NB4 (cell line): ENCODE measurements around the gene RSKR.

Experiments
- CTCF ChIP-seq: IDR thresholded peaks from one replicate; pipeline ENCODE4 v1.5.1; 2012; ENCODE audit warnings: low read depth, low read length
- MAX ChIP-seq: IDR thresholded peaks from 2 replicates; pipeline ENCODE4 v1.6.1; 2011; ENCODE audit warnings: low read depth, low read length
- POLR2A ChIP-seq: IDR thresholded peaks from 2 replicates; pipeline ENCODE4 v1.6.1; 2011; ENCODE audit warnings: mild to moderate bottlenecking; ENCODE audit not compliant: insufficient read length; ENCODE audit errors: extremely low read depth

GRCh38 chr17:28635506-28635905 lies 21.5 kb upstream of the RSKR start:
- TF ChIP-seq CTCF (no peak), POLR2A (no peak), MAX (no peak)
